B cell (primary cell): Measurements from ENCODE around the gene MR1. TPM values are rescaled to one million over a fixed set of nuclear protein-coding genes. Genes with fewer than 3 reads are reported as not detected.

Experiments
- ATAC-seq: fragments of 200-7000 bp; cut with Tn5 transposase; one replicate; pipeline ENCODE4 v1.10.0; 2021; ENCODE audit warnings: low read depth, mild to moderate bottlenecking, moderate number of reproducible peaks, moderate library complexity
- CTCF ChIA-PET: fragments of 350-600 bp; sonication (Branson Sonifier 250); formaldehyde crosslinking; loops from one replicate; lab custom pipeline; 2021; ENCODE audit warnings: antibody characterized with exemption, inconsistent platforms; lab: Charles Lee
- POLR2A ChIA-PET: fragments of 350-600 bp; sonication (Branson Sonifier 250); formaldehyde crosslinking; loops from one replicate; lab custom pipeline; 2021; ENCODE audit warnings: antibody characterized with exemption; lab: Charles Lee
- DNase-seq: peaks from one replicate; pipeline ENCODE4 v3.0.0; 2013
- H2AFZ ChIP-seq: 2 replicates; pipeline ENCODE4 v1.6.1; 2012; ENCODE audit warnings: mild to moderate bottlenecking, low read depth, low read length; ENCODE audit not compliant: insufficient read depth, poor library complexity, severe bottlenecking
- H3K27ac ChIP-seq, 2 donors: 1 replicate in 1 of 2; 2 replicates in 1 of 2; pipeline ENCODE4 v1.5.1; 2012 to 2013; ENCODE audit warnings: low read length in 2 of 2, mild to moderate bottlenecking in 2 of 2, moderate library complexity in 1 of 2
- H3K27me3 ChIP-seq, 4 experiments: fragments of 200-600 bp in 1 of 4; sonication (generic) in 1 of 4; replicated peaks in 1 of 4; 1 replicate in 2 of 4; 2 replicates in 2 of 4; pipeline versions ENCODE4 v1.6.1 to v1.7.0; 2013 to 2016; ENCODE audit warnings: low read length in 3 of 4, mild to moderate bottlenecking in 2 of 4, mixed read lengths in 1 of 4, moderate library complexity in 1 of 4; ENCODE audit not compliant: insufficient read depth in 4 of 4, control insufficient read depth in 3 of 4; ENCODE audit errors: control extremely low read depth in 1 of 4
- H3K36me3 ChIP-seq, 2 experiments: replicated peaks in 1 of 2; 1 replicate in 1 of 2; 2 replicates in 1 of 2; pipeline versions ENCODE4 v1.6.1 to v1.7.1; 2013; ENCODE audit warnings: low read length in 1 of 2; ENCODE audit not compliant: insufficient read depth in 2 of 2, control insufficient read depth in 1 of 2; ENCODE audit errors: control extremely low read depth in 1 of 2, extremely low read depth in 1 of 2
- H3K4me1 ChIP-seq, 2 donors: fragments of 200-600 bp in 1 of 2; sonication (generic) in 1 of 2; 1 replicate in 1 of 2; 2 replicates in 1 of 2; pipeline versions ENCODE4 v1.5.1 to v1.6.1; 2013 to 2017; ENCODE audit warnings: low read length in 2 of 2; ENCODE audit not compliant: control insufficient read depth in 2 of 2, insufficient read depth in 2 of 2
- H3K4me2 ChIP-seq: replicated peaks from 2 replicates; pipeline ENCODE3; 2012; ENCODE audit warnings: mild to moderate bottlenecking, low read depth, low read length; ENCODE audit not compliant: poor library complexity, severe bottlenecking
- H3K4me3 ChIP-seq, 5 experiments: fragments of 200-600 bp in 1 of 5; sonication (generic) in 1 of 5; 1 replicate in 3 of 5; 2 replicates in 2 of 5; pipeline versions ENCODE4 v1.5.1 to v1.7.0; 2011 to 2016; ENCODE audit warnings: low read length in 4 of 5, mild to moderate bottlenecking in 4 of 5, low read depth in 2 of 5, control low read depth in 1 of 5, moderate library complexity in 1 of 5; ENCODE audit not compliant: insufficient read depth in 1 of 5; ENCODE audit errors: control extremely low read depth in 1 of 5, extremely low read depth in 1 of 5
- H3K79me2 ChIP-seq: fragments of 200-600 bp; sonication (generic); one replicate; pipeline ENCODE4 v1.6.0; 2016; ENCODE audit warnings: low read length; ENCODE audit not compliant: control insufficient read depth, insufficient read depth
- H3K9ac ChIP-seq: fragments of 200-600 bp; sonication (generic); 2 replicates; pipeline ENCODE4 v1.6.1; 2017; ENCODE audit warnings: mild to moderate bottlenecking, low read length, moderate library complexity
- H3K9me3 ChIP-seq, 3 donors: one replicate each; pipeline versions ENCODE4 v1.6.1 to v1.7.1; 2013; ENCODE audit warnings: low read length in 2 of 3; ENCODE audit not compliant: control insufficient read depth in 2 of 3, insufficient read depth in 1 of 3; ENCODE audit errors: control extremely low read depth in 1 of 3
- H4K20me1 ChIP-seq: 2 replicates; pipeline ENCODE4 v1.6.0; 2012; ENCODE audit warnings: mild to moderate bottlenecking, low read length; ENCODE audit not compliant: insufficient read depth, control insufficient read depth, poor library complexity, severe bottlenecking
- H3K27ac Mint-ChIP-seq: one replicate; pipeline ENCODE4 v1.8.0; 2021; ENCODE audit warnings: mixed read lengths
- H3K27me3 Mint-ChIP-seq: one replicate; pipeline ENCODE4 v1.8.0; 2021; ENCODE audit warnings: mixed read lengths
- H3K4me1 Mint-ChIP-seq: one replicate; pipeline ENCODE4 v1.8.0; 2021; ENCODE audit warnings: mixed read lengths
- H3K4me3 Mint-ChIP-seq: one replicate; pipeline ENCODE4 v1.8.0; 2021; ENCODE audit warnings: mixed read lengths
- H3K9me3 Mint-ChIP-seq: one replicate; pipeline ENCODE4 v1.8.0; 2022; ENCODE audit warnings: mixed read lengths; ENCODE audit not compliant: insufficient read depth
- EZH2 ChIP-seq: IDR thresholded peaks from 2 replicates; pipeline ENCODE4 v1.6.1; 2012; ENCODE audit warnings: borderline replicate concordance, low read depth, mild to moderate bottlenecking, moderate library complexity, low read length; ENCODE audit not compliant: insufficient read depth, poor library complexity, severe bottlenecking
- WGBS: methylation state at CpG from one replicate; pipeline ENCODE4 v1.1.5; 2013; ENCODE audit warnings: missing lambda C conversion rate; ENCODE audit not compliant: insufficient coverage; 5-methylcytosine and 5-hydroxymethylcytosine counted together
- intact Hi-C: fragments of 100-400 bp; cut with micrococcal nuclease; formaldehyde crosslinking; loops from one replicate; pipeline ENCODE4 v1.10.0; 2022
- polyA plus RNA-seq: library from polyadenylated mRNA; depleted of rRNA; stranded (reverse); fragments of >200 nt; gene quantifications from 2 replicates; pipeline ENCODE4 v1.2.3, GENCODE V29; 2012
- total RNA-seq, 2 donors: library from RNA; stranded (reverse); fragments of 120-200 nt in 1 of 2; gene quantifications; 1 replicate in 1 of 2; 2 replicates in 1 of 2; pipeline versions ENCODE4 v1.2.3 to v1.2.4, GENCODE V29; 2013 to 2022
- TF ChIP-seq, protein P1 (sequence below): fragments of 200-600 bp; IDR thresholded peaks from one replicate; pipeline ENCODE4 v1.8.0; 2022; ENCODE audit warnings: antibody characterized with exemption, mild to moderate bottlenecking

The MR1 gene
- total and polyA plus RNA-seq, 2 donors (not counting 1 experiment from before 2014, with no cell fraction given), result 9.5 to 28.2 TPM

DNA sequence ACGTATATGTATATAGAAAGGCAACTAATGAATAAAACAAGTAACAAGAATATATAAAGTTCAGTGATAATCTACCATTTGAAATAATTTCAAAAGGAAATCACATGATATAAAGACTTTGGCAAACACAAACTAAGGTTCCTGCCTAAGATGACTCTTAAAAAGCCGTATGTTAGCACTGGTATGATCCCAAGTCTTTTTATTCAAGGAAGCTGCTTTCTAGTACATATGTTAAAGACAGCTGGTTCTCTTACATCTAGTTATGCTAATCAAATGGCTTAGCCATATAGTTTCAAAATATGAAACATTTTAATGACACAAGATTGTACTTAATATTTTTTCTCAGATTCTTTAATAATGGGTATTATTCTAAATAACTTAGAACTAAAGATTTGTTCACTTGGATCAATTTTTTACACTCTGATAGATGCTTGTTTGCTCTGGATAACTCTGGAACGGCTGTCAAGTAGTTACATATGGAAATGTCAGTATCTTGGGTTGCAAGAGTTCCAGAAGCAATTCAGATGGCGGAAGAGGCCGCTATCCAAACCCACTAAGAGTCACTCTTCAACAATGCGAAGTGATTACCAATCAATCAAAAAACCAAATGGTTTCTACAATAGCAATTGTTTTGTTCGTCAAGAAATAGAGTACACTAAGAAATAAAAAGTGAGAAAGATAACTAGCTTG is 32.5 kb upstream of the MR1 start:
- no peak for DNase-seq
- no peak for TF ChIP-seq EZH2
- TF ChIP-seq, protein P1, sequence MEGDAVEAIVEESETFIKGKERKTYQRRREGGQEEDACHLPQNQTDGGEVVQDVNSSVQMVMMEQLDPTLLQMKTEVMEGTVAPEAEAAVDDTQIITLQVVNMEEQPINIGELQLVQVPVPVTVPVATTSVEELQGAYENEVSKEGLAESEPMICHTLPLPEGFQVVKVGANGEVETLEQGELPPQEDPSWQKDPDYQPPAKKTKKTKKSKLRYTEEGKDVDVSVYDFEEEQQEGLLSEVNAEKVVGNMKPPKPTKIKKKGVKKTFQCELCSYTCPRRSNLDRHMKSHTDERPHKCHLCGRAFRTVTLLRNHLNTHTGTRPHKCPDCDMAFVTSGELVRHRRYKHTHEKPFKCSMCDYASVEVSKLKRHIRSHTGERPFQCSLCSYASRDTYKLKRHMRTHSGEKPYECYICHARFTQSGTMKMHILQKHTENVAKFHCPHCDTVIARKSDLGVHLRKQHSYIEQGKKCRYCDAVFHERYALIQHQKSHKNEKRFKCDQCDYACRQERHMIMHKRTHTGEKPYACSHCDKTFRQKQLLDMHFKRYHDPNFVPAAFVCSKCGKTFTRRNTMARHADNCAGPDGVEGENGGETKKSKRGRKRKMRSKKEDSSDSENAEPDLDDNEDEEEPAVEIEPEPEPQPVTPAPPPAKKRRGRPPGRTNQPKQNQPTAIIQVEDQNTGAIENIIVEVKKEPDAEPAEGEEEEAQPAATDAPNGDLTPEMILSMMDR, result no peak
- Mint-ChIP-seq H3K9me3 (no peaks in the 10 kb centered on the region), H3K4me1 (no peaks in the 10 kb centered on the region), H3K4me3 (no peak overlapping the region), H3K27me3 (no peaks in the 10 kb centered on the region), H3K27ac (no peak overlapping the region)
- Histone ChIP-seq H3K9me3 (no peaks in the 10 kb centered on the region), H3K36me3 (peaks cover 13 to 46% of the 10 kb centered on the region in 2 experiments), H3K27ac (no peak overlapping the region), H2AFZ (no peak overlapping the region), H3K4me2 (no peak overlapping the region), H4K20me1 (peaks cover 3% of the 10 kb centered on the region), H3K4me3 (no peak overlapping the region), H3K79me2 (peaks cover 6% of the 10 kb centered on the region), H3K27me3 (no peaks in the 10 kb centered on the region), H3K9ac (no peak overlapping the region), H3K4me1 (no peaks in the 10 kb centered on the region)
- CTCF ChIA-PET, result interaction anchor here (1.1 kb wide), 1 partner anchor 104 kb away, joined by 3 read pairs; no protein-coding TSS in a partner anchor
- intact Hi-C loops, result no loop called here
- no peak for ATAC-seq
- no CpG with 5 or more reads among the region's 7 CpGs for WGBS
- POLR2A ChIA-PET, result interaction anchor here (0.5 kb wide), 1 partner anchor 17 kb away, joined by 5 read pairs; no protein-coding TSS in a partner anchor

DNA sequence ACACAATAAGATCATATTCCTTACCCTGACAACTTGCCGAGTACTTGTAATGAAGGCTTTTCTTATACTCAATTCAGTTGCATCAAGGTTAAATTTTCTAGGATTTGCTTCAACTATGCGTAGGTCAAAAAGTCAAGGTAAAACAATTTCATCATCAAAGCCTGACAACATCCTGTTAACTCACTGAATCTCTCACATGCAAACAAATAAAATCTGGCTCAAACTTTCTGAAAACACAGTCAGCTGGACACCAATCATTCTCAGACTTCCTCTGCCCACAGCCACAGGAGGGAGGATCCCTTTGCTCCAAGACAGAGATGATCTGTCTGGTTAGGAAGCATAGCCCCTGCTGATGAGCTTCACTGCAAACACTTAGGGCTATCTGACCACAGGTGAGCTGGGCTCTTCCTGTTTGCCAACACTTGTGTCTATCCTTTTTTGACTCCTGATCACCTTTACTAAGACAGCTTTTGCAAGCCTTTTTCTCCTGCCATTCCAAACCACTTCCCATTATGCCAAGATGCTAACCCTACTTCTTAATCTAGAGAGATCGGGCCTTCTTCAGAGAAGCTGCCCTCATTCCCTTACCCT is 31.1 kb upstream of the MR1 start:
- ChIA-PET POLR2A (no interaction called here), CTCF (no interaction called here)
- H4K20me1 ChIP-seq, result peaks cover 14% of the 10 kb centered on the region
- WGBS, result 80% methylated on average over 1 of the region's 3 CpGs
- no peak overlapping the region for H3K27ac ChIP-seq
- peaks cover 2% of the 10 kb centered on the region for H3K4me1 Mint-ChIP-seq
- peaks cover 16 to 46% of the 10 kb centered on the region in 2 experiments for H3K36me3 ChIP-seq
- H3K27me3 Mint-ChIP-seq, result no peaks in the 10 kb centered on the region
- no peak for DNase-seq
- H2AFZ ChIP-seq, result no peak overlapping the region
- no peaks in the 10 kb centered on the region for H3K9me3 Mint-ChIP-seq
- intact Hi-C loops, result no loop called here
- no peaks in the 10 kb centered on the region for H3K27me3 ChIP-seq
- H3K4me3 Mint-ChIP-seq, result no peak overlapping the region
- H3K4me2 ChIP-seq, result no peak overlapping the region
- no peak overlapping the region for H3K9ac ChIP-seq
- H3K9me3 ChIP-seq, result no peaks in the 10 kb centered on the region
- H3K4me3 ChIP-seq, result no peak overlapping the region
- ATAC-seq, result no peak
- no peak overlapping the region for H3K27ac Mint-ChIP-seq
- no peaks in the 10 kb centered on the region for H3K4me1 ChIP-seq
- peaks cover 15% of the 10 kb centered on the region for H3K79me2 ChIP-seq
- TF ChIP-seq EZH2, result no peak
- TF ChIP-seq, protein P1, result no peak
